Measurements from ENCODE around the gene GTF3C5. TPM values are rescaled to one million over a fixed set of nuclear protein-coding genes. Genes with fewer than 3 reads are reported as not detected.

Gene GTF3C5
- total RNA-seq, 1 donor from 2014 or later: 77.9 TPM

GRCh38 chr9:133041958-133042357 lies 11.2 kb downstream of the GTF3C5 start:
- H3K4me2 ChIP-seq: no peak overlapping the region
- Mint-ChIP-seq H3K4me1 (no peaks in the 10 kb centered on the region), H3K36me3 (peaks cover 47% of the 10 kb centered on the region), H3K9me3 (no peaks in the 10 kb centered on the region), H3K4me3 (no peak overlapping the region), H3K27ac (no peak overlapping the region), H3K27me3 (ENCODE audit: insufficient read depth, low read depth) (peaks cover 3% of the 10 kb centered on the region)
- no peak overlapping the region for H3K27ac ChIP-seq
- no peak overlapping the region for H3K9ac ChIP-seq
- no peaks in the 10 kb centered on the region for H3F3A ChIP-seq (ENCODE audit: low read depth)
- no peak overlapping the region for H3K4me3 ChIP-seq
- H3K27me3 ChIP-seq: no peaks in the 10 kb centered on the region
- DNase-seq (ENCODE audit: low spot score): no peak
- H3K9me3 ChIP-seq (ENCODE audit: low read depth): no peaks in the 10 kb centered on the region
- H2AFZ ChIP-seq (replicated peaks): no peak overlapping the region
- H3K36me3 ChIP-seq: no peaks in the 10 kb centered on the region
- no peak for TF ChIP-seq EZH2phosphoT487 (IDR thresholded peaks at IDR 0.05)
- TF ChIP-seq, protein P1, sequence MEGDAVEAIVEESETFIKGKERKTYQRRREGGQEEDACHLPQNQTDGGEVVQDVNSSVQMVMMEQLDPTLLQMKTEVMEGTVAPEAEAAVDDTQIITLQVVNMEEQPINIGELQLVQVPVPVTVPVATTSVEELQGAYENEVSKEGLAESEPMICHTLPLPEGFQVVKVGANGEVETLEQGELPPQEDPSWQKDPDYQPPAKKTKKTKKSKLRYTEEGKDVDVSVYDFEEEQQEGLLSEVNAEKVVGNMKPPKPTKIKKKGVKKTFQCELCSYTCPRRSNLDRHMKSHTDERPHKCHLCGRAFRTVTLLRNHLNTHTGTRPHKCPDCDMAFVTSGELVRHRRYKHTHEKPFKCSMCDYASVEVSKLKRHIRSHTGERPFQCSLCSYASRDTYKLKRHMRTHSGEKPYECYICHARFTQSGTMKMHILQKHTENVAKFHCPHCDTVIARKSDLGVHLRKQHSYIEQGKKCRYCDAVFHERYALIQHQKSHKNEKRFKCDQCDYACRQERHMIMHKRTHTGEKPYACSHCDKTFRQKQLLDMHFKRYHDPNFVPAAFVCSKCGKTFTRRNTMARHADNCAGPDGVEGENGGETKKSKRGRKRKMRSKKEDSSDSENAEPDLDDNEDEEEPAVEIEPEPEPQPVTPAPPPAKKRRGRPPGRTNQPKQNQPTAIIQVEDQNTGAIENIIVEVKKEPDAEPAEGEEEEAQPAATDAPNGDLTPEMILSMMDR (IDR thresholded peaks at IDR 0.05): no peak
- TF ChIP-seq EZH2 (IDR thresholded peaks at IDR 0.05): no peak
- H3K4me1 ChIP-seq: no peaks in the 10 kb centered on the region
- H3K79me2 ChIP-seq (ENCODE audit: low read depth): peaks cover 52% of the 10 kb centered on the region
- H4K20me1 ChIP-seq (ENCODE audit: low read depth): peaks cover 38% of the 10 kb centered on the region

DNA sequence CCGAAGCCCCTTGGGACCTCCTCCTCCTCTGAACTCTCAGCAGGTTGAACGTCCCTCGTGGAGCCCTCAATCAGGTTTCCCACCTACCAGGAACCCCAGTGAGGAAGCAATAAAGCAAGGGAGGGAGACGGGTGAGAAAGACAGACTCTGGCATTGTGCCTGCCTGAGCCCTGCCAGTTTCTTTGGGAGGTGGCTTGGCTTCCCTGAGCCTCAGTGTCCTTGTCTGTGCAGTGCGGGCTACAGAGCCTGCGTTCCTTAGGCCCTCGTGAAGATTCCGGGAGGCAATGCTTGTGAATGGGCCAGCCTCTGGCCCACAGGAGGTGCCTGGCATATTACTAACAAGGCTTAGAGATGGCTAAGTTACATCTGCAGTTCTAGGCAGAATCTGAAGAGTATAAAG lies 11.9 kb downstream of the GTF3C5 start:
- H2AFZ ChIP-seq (replicated peaks): no peak overlapping the region
- no peak overlapping the region for H3K4me3 Mint-ChIP-seq
- H3K27me3 Mint-ChIP-seq (ENCODE audit: insufficient read depth, low read depth): peaks cover 3% of the 10 kb centered on the region
- H3K4me1 ChIP-seq: no peaks in the 10 kb centered on the region
- no peak overlapping the region for H3K9ac ChIP-seq
- DNase-seq (ENCODE audit: low spot score): no peak
- no peaks in the 10 kb centered on the region for H3K9me3 Mint-ChIP-seq
- no peak overlapping the region for H3K4me2 ChIP-seq
- H3K36me3 ChIP-seq: no peaks in the 10 kb centered on the region
- H3K79me2 ChIP-seq (ENCODE audit: low read depth): peaks cover 44% of the 10 kb centered on the region
- no peaks in the 10 kb centered on the region for H3F3A ChIP-seq (ENCODE audit: low read depth)
- no peak for TF ChIP-seq EZH2phosphoT487 (IDR thresholded peaks at IDR 0.05)
- no peak for TF ChIP-seq EZH2 (IDR thresholded peaks at IDR 0.05)
- TF ChIP-seq, protein P1 (IDR thresholded peaks at IDR 0.05): no peak
- H3K27ac ChIP-seq: no peak overlapping the region
- H3K4me3 ChIP-seq: no peak overlapping the region
- H3K27me3 ChIP-seq: no peaks in the 10 kb centered on the region
- H3K36me3 Mint-ChIP-seq: peaks cover 40% of the 10 kb centered on the region
- no peak overlapping the region for H3K27ac Mint-ChIP-seq
- no peaks in the 10 kb centered on the region for H3K9me3 ChIP-seq (ENCODE audit: low read depth)
- H3K4me1 Mint-ChIP-seq: no peaks in the 10 kb centered on the region
- peaks cover 31% of the 10 kb centered on the region for H4K20me1 ChIP-seq (ENCODE audit: low read depth)

DNA sequence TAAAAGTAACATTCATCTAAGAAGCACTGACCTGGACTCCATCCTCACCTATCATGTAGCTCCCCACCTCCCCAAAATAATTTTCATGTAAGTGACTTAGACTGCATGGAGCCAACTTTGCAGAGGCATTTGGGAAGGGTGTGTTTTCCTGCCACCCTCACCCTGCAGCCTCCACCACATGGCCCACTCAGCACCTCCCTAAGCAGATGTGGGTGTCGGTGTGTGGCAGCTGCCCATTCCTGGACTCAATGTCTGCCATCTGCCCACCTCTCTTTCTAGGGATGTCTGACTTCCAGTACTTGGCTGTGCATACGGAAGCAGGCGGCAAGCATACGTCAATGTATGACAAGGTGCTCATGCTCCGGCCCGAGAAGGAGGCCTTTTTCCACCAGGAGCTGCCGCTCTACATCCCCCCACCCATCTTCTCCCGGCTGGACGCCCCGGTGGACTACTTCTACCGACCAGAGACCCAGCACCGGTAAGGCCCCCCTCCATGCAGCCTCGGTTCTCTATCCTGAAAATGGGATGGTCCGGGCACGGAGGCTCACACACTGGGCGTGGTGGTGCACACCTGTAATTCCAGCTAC lies 12.7 kb downstream of the GTF3C5 start:
- Mint-ChIP-seq H3K36me3 (peaks cover 35% of the 10 kb centered on the region), H3K27me3 (ENCODE audit: insufficient read depth, low read depth) (peaks cover 3% of the 10 kb centered on the region)

More for the DNA sequence above, 12.7 kb downstream of the GTF3C5 start:
- Histone ChIP-seq H3F3A (ENCODE audit: low read depth) (no peaks in the 10 kb centered on the region), H3K27me3 (no peaks in the 10 kb centered on the region), H3K36me3 (no peaks in the 10 kb centered on the region), H3K27ac (no peak overlapping the region), H3K4me1 (no peaks in the 10 kb centered on the region), H3K9me3 (ENCODE audit: low read depth) (no peaks in the 10 kb centered on the region), H3K4me3 (no peak overlapping the region), H4K20me1 (ENCODE audit: low read depth) (peaks cover 22% of the 10 kb centered on the region), H3K9ac (no peak overlapping the region), H3K79me2 (ENCODE audit: low read depth) (peaks cover 36% of the 10 kb centered on the region), H2AFZ (replicated peaks) (no peak overlapping the region), H3K4me2 (no peak overlapping the region)
- no peaks in the 10 kb centered on the region for H3K4me1 Mint-ChIP-seq
- no peak for DNase-seq (ENCODE audit: low spot score)
- no peaks in the 10 kb centered on the region for H3K9me3 Mint-ChIP-seq
- no peak overlapping the region for H3K27ac Mint-ChIP-seq
- H3K4me3 Mint-ChIP-seq: no peak overlapping the region
- TF ChIP-seq EZH2 (IDR thresholded peaks at IDR 0.05): no peak
- TF ChIP-seq, protein P1 (IDR thresholded peaks at IDR 0.05): no peak
- TF ChIP-seq EZH2phosphoT487 (IDR thresholded peaks at IDR 0.05): no peak
